Measurements from ENCODE around the gene AKR7A2. TPM values are rescaled to one million over a fixed set of nuclear protein-coding genes. Genes with fewer than 3 reads are reported as not detected.
"Not testable (repeated sequence)": the region's sequence is repeated elsewhere in the genome, so short reads cannot be mapped to it uniquely, and the experiment has no call there.

Gene AKR7A2
- total RNA-seq, 2 donors from 2014 or later: 31.8 to 41.7 TPM

DNA sequence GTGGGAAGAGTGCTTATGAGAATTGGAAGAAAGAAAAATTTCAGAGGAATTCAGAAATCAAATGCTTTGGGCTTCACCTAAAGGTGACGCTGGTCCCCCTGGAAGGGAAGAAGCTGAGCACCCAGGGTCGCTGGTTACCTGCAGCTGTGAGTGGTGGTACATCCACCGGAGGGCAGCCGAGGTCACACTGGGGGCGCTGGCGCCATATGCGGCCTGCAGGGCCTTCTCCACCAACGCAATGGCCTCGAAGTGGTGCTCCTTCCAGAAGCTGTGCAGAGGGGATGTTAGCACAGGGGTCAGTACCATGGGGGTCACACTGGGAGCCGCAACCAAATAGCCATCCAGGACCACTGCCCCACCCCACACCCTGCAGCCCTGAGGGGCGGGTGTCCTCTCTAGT, 6.1 kb downstream of the AKR7A2 start:
- Mint-ChIP-seq H3K27ac (no peak overlapping the region), H3K4me3 (no peak overlapping the region), H3K9me3 (no peaks in the 10 kb centered on the region), H3K4me1 (ENCODE audit: low read depth) (peaks cover 15% of the 10 kb centered on the region), H3K36me3 (ENCODE audit: insufficient read depth in 2 of 2) (peaks cover 9 to 11% of the 10 kb centered on the region in 2 donors), H3K27me3 (ENCODE audit: low read depth) (no peaks in the 10 kb centered on the region)
- no peak for DNase-seq
- ATAC-seq (replicated peaks in 1 of 2): no peak

DNA sequence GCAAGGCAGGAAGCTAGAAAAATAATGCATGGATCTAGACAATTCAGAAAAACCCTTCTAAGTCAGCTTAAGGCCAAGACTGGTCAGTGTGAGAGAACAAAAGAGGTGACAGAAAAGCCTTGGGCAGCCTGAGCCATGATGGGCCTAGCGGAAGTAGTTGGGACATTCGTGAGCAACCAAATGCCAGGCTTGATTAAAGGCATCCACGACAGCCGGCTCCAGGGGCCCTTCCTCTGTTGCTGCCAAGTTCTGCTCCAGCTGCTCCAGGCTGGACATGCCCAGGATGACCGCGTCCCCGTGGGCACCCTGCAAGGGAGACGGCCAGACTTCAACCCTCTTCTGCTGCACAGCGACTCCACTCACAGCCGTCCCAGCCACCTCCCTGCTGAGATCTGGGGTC, 7.9 kb downstream of the AKR7A2 start:
- H3K27ac Mint-ChIP-seq; H3K27me3 Mint-ChIP-seq (ENCODE audit: low read depth); DNase-seq; H3K4me1 Mint-ChIP-seq (ENCODE audit: low read depth); H3K4me3 Mint-ChIP-seq; H3K9me3 Mint-ChIP-seq; ATAC-seq (replicated peaks in 1 of 2): not testable (repeated sequence)
- peaks cover 11 to 12% of the 10 kb centered on the region in 2 donors for H3K36me3 Mint-ChIP-seq (ENCODE audit: insufficient read depth in 2 of 2)

DNA sequence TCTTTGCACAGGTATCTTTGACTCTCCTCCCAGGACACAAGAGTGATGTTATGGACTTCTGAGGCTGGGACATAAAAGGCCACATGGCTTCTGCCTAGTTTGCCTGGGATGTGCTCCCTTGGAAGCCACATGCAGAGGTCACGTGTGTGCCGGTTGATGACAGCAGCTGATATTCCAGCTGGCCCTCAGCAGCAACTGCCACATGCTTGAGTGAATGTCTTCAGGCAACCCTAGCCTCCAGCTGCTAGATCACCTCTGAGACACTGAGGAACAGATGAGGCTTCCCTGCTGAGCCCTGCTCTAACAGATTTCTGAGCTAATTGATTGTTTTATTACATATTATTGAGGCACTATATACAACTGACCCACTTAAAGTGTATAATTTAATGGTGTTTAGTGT, 11.7 kb downstream of the AKR7A2 start:
- Mint-ChIP-seq H3K27ac (no peak overlapping the region), H3K4me1 (ENCODE audit: low read depth) (no peaks in the 10 kb centered on the region), H3K9me3 (peaks cover 8% of the 10 kb centered on the region in 2 donors), H3K36me3 (ENCODE audit: insufficient read depth in 2 of 2) (peaks cover 11 to 18% of the 10 kb centered on the region in 2 donors), H3K27me3 (ENCODE audit: low read depth) (no peaks in the 10 kb centered on the region), H3K4me3 (no peak overlapping the region)
- no peak for ATAC-seq (replicated peaks in 1 of 2)
- no peak for DNase-seq

DNA sequence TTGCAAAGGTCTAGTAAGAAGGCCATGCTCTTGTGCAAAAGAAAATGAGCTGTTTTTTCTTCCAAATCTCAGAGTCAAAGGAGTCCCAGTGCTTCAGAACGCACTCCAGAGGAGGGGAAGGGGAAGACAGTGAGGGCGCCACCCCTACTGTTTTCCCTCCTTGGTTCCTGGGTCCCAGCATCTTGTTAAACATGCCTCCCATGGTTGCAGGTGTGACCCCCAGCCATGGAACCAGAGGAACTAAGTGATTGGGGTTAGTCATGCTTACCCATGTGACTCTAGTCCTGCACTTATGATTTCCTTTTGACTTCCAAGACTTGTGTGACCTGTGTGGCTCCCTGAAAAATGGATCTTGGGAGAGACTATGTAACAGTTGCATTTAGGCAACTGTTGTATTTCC, 17.3 kb downstream of the AKR7A2 start:
- H3K9me3 Mint-ChIP-seq: peaks cover 11 to 18% of the 10 kb centered on the region in 2 donors
- H3K27ac Mint-ChIP-seq: no peak overlapping the region
- H3K4me3 Mint-ChIP-seq: no peak overlapping the region
- no peak for ATAC-seq (replicated peaks in 1 of 2)
- no peaks in the 10 kb centered on the region for H3K4me1 Mint-ChIP-seq (ENCODE audit: low read depth)
- peaks cover 17 to 27% of the 10 kb centered on the region in 2 donors for H3K36me3 Mint-ChIP-seq (ENCODE audit: insufficient read depth in 2 of 2)
- DNase-seq: no peak
- H3K27me3 Mint-ChIP-seq (ENCODE audit: low read depth): peaks cover 3% of the 10 kb centered on the region

DNA sequence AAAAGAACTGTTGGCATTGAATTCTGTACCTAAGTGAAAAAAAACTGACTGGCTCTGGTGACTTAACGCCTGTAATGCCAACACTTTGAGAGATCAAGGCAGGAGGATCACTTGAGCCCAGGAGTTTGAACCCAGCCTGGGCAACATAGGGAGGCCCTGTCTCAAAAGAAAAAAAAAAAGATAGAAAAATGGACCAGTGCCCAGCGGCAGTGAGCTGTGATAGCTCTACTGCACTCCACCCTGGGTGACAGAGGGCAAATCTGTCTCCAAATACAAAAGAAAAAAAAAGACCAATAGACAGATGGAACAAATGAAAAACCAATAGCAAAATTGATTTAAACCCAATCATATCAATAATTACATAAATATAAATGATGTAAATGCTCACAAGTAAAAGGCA, 22.7 kb downstream of the AKR7A2 start:
- DNase-seq: no peak
- no peak for ATAC-seq (replicated peaks in 1 of 2)
- Mint-ChIP-seq H3K27me3 (ENCODE audit: low read depth) (peaks cover 22% of the 10 kb centered on the region), H3K4me3 (peak overlapping the region; percentile 52 to 61), H3K36me3 (ENCODE audit: insufficient read depth in 2 of 2) (peaks cover 8 to 10% of the 10 kb centered on the region in 2 donors), H3K9me3 (peaks cover 0 to 5% of the 10 kb centered on the region in 2 donors), H3K4me1 (ENCODE audit: low read depth) (peaks cover 7% of the 10 kb centered on the region), H3K27ac (no peak overlapping the region)

DNA sequence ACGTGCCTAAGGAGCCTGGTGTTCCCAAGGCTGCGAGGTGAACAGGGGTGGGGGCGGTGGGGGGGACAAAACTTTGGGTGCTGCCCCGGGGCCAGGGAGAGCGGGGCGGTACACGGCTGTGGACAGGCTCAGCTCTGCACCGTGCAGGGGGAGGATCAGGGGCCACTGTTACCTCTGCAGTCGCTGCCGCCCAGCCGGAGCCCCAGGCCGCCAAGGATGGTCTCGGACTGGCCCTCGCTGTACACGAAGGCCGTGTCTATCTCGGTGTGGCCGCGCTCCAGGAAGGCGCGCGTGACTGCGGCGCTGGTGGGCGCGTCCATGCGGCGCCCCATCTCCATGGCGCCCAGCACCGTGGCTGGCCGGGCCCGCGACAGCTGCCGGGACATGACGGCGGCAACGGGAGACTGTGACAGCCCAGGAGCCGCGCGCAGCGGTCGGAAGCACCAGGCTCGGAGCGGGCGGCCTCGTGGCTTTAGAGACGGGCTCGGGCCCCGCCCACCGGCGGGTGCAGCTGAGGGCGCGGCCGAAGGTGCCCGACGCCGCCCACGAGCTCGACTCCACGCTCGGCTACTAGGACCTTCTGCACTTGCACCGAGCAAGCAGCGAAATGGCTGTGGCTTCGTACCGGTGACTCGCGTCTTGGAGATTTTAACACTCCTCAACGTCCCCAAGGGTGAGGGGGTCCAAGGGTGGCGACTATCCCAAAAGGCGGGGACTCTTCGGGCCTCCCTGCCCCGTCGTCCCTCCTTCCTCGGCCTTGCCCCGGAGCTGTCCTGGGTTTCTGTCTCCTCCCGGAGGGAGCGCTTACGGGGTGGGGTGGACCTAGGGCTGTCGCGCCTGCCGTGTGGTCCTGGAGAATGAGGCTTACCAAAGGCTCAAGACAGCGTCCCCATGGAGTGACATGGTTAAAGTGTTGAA, 23.4 kb downstream of the AKR7A2 start, which contains the start of gene AKR7A3:
AKR7A3 (minus strand) TSS at position 447 of the 918 bp plus-strand sequence; CDS start at position 386, 61 bp downstream.
- Mint-ChIP-seq H3K27ac (peak within 1 kb of the TSS; percentile 89), H3K27me3 (ENCODE audit: low read depth) (peaks cover 22% of the 10 kb centered on the region), H3K4me3 (peak within 1 kb of the TSS; percentile 80 to 82)
- not testable (repeated sequence) for H3K4me1 Mint-ChIP-seq (ENCODE audit: low read depth); H3K9me3 Mint-ChIP-seq; H3K36me3 Mint-ChIP-seq (ENCODE audit: insufficient read depth in 2 of 2)
- ATAC-seq (replicated peaks in 1 of 2) (peak; percentile 97 to 99), DNase-seq (peak; percentile 75 to 78)

DNA sequence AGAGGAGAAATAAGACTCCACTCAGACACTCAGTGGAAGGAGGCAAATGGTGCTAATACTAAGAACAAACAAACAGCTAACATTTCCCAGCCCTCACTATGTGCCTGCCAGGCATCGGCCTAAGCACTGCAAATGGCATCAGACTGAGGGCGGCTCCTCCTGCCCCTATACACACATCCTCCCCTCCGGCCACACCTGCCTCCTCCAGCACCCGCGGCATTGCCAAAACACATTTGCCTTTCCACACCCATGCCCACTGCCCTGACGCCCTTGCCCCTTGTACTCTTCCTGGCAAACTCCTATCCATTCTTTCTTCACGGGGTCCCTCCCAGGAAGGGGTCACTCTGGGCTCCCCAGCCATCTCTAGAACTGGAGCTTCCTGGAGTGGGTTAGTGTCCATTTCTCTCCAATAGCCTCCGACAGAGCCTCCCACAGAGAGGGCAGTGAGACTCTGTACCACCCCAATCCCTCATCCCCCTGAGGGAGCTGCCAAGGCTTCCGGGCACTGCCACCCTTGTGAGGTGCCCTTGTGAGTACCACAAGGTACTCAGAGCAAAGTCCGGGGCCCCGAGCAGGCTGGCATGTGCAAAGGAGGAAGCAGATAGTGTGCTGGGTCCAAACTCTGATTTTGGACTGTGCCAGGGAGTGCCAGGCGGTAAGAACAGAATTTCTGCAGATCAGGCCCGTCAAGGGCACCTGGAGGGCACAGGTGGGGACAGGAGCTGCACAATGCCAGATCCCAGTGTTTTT, 24.3 kb downstream of the AKR7A2 start:
- peak overlapping the region; percentile 89 for H3K27ac Mint-ChIP-seq
- H3K36me3 Mint-ChIP-seq (ENCODE audit: insufficient read depth in 2 of 2): peaks cover 5 to 8% of the 10 kb centered on the region in 2 donors
- H3K9me3 Mint-ChIP-seq: peaks cover 0 to 3% of the 10 kb centered on the region in 2 donors
- H3K4me3 Mint-ChIP-seq: peak overlapping the region; percentile 80 to 82
- DNase-seq: no peak
- H3K27me3 Mint-ChIP-seq (ENCODE audit: low read depth): peaks cover 22% of the 10 kb centered on the region
- ATAC-seq (replicated peaks in 1 of 2): no peak
- peaks cover 7% of the 10 kb centered on the region for H3K4me1 Mint-ChIP-seq (ENCODE audit: low read depth)

DNA sequence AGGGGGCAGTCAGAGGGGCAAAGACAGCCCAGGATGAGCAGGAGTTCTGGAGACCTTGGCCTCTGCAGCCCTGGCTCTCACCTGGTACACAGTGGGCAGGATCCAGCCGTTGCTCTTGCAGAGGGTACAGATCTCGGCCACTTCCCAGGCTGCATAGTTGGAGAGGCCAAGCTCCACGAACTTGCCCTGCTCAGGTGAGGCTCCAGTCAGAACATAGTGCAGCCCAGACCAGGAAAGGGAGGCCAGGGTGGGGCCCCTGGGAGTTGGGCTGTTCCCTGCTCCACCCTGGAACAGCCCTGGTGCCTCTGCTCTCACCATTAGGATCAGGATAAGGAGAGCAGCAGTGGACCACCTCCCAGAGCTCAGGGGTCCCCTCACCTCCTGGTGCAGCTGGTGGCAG, 26.1 kb downstream of the AKR7A2 start:
- not testable (repeated sequence) for ATAC-seq (replicated peaks in 1 of 2); H3K4me1 Mint-ChIP-seq (ENCODE audit: low read depth); H3K36me3 Mint-ChIP-seq (ENCODE audit: insufficient read depth in 2 of 2); H3K4me3 Mint-ChIP-seq; DNase-seq; H3K9me3 Mint-ChIP-seq; H3K27ac Mint-ChIP-seq
- peaks cover 22% of the 10 kb centered on the region for H3K27me3 Mint-ChIP-seq (ENCODE audit: low read depth)

DNA sequence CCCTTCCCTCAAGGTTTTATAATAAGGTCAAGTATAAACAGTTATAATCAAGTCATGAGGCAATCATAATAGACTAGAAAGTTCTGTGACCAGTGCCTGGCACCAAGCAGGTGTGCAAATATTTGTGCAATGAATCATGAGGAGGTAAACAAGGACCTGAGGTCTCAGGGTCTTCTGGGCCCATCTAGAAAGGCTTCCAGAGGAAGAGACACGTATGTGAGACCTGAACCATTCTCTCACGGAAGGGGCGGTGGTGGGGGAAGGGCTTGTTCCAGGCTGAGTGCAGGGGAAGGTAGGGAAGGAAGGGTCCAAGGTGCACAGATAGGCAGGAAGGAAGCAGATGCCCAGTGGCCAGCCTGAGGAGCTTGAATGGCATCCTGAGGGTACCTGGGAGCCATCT, 26.6 kb downstream of the AKR7A2 start:
- not testable (repeated sequence) for H3K36me3 Mint-ChIP-seq (ENCODE audit: insufficient read depth in 2 of 2); H3K4me1 Mint-ChIP-seq (ENCODE audit: low read depth); ATAC-seq (replicated peaks in 1 of 2); H3K27ac Mint-ChIP-seq; H3K4me3 Mint-ChIP-seq; DNase-seq; H3K9me3 Mint-ChIP-seq
- H3K27me3 Mint-ChIP-seq (ENCODE audit: low read depth): peaks cover 22% of the 10 kb centered on the region

DNA sequence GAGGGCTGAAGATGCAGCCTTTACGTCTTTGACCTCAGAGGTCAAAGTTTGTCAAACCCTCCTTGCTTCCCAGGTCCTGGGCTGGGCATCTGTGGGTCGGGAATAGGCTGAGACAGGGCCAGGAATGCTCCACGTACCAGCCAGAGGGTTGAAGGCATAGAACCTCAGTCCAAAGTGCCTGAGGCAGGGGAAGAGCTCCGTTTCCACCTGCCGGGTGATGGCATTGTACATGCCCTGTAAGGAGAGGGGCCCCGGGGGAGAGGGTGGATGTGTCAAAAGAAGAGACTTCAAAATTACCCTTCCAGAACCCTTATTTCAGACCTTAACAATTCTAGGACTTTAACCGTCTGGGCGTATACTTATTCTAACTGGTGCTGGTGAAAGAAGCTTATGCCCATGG, 27.1 kb downstream of the AKR7A2 start:
- peaks cover 21% of the 10 kb centered on the region for H3K27me3 Mint-ChIP-seq (ENCODE audit: low read depth)
- H3K4me3 Mint-ChIP-seq: no peak overlapping the region
- H3K36me3 Mint-ChIP-seq (ENCODE audit: insufficient read depth in 2 of 2): peaks cover 1 to 2% of the 10 kb centered on the region in 2 donors
- peaks cover 7% of the 10 kb centered on the region for H3K4me1 Mint-ChIP-seq (ENCODE audit: low read depth)
- peaks cover 0 to 2% of the 10 kb centered on the region in 2 donors for H3K9me3 Mint-ChIP-seq
- H3K27ac Mint-ChIP-seq: no peak overlapping the region
- DNase-seq: no peak
- no peak for ATAC-seq (replicated peaks in 1 of 2)

DNA sequence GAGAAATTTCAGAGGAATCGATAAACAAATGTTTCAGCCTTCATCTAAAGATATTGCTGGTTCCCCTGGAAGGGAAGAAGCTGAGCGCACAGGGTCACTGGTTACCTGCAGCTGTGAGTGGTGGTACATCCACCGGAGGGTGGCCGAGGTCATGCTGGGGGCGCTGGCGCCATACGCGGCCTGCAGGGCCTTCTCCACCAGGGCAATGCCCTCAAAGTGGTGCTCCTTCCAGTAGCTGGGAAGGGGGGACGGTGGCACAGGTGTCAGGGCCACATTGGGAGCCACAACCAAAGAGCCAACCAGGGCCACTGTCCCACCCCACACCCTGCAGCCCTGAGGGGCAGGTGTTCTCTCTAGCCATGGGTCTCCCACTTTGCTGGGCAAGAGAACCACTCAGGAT, 28.1 kb downstream of the AKR7A2 start:
- DNase-seq (no peak), ATAC-seq (replicated peaks in 1 of 2) (no peak)
- no peaks in the 10 kb centered on the region for H3K36me3 Mint-ChIP-seq (ENCODE audit: insufficient read depth in 2 of 2)
- H3K4me3 Mint-ChIP-seq: no peak overlapping the region
- H3K27ac Mint-ChIP-seq: no peak overlapping the region
- no peaks in the 10 kb centered on the region for H3K9me3 Mint-ChIP-seq
- H3K27me3 Mint-ChIP-seq (ENCODE audit: low read depth): peaks cover 11% of the 10 kb centered on the region
- peaks cover 2% of the 10 kb centered on the region for H3K4me1 Mint-ChIP-seq (ENCODE audit: low read depth)

DNA sequence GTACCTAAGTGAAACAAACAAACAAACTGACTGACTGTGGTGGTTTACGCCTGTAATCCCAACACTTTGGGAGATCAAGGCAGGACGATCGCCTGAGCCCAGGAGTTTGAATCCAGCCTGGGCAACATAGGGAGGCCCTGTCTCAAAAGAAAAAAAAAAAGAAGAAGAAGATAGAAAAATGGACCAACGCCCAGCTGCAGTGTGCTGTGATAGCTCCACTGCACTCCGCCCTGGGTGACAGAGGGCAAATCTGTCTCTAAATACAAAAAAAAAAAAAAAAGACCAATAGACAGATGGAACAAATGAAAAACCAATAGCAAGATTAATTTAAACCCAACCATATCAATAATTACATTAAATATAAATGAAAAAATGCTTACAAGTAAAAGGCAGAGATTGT, 37.3 kb downstream of the AKR7A2 start:
- DNase-seq (no peak), ATAC-seq (replicated peaks in 1 of 2) (no peak)
- Mint-ChIP-seq H3K9me3 (no peaks in the 10 kb centered on the region), H3K27ac (no peak overlapping the region), H3K36me3 (ENCODE audit: insufficient read depth in 2 of 2) (peaks cover 3 to 10% of the 10 kb centered on the region in 2 donors), H3K4me1 (ENCODE audit: low read depth) (peaks cover 5% of the 10 kb centered on the region), H3K4me3 (no peak overlapping the region), H3K27me3 (ENCODE audit: low read depth) (peaks cover 15% of the 10 kb centered on the region)

DNA sequence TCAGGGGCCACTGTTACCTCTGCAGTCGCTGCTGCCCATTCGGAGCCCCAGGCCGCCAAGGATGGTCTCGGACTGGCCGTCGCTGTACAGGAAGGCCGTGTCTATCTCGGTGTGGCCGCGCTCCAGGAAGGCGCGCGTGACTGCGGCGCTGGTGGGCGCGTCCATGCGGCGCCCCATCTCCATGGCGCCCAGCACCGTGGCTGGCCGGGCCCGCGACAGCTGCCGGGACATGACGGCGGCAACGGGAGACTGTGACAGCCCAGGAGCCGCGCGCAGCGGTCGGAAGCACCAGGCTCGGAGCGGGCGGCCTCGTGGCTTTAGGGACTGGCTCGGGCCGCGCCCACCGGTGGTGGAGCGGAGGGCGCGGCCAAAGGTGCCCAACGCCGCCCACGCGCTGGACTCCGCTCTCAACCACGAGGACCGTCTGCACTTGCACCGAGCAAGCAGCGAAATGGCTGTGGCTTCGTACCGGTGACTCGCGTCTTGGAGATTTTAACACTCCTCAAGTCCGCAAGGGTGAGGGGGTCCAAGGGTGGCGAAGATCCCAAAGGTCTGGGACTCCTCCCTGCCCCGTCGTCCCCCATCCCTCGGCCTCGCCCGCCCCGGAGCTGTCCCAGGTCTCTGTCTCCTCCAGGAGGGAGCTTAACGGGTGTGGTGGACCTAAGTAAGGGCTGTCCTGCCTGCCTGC, 38.0 kb downstream of the AKR7A2 start:
- H3K4me3 Mint-ChIP-seq; H3K4me1 Mint-ChIP-seq (ENCODE audit: low read depth); DNase-seq; H3K9me3 Mint-ChIP-seq; H3K27ac Mint-ChIP-seq: not testable (repeated sequence)
- peaks cover 15% of the 10 kb centered on the region for H3K27me3 Mint-ChIP-seq (ENCODE audit: low read depth)
- H3K36me3 Mint-ChIP-seq (ENCODE audit: insufficient read depth in 2 of 2): peaks cover 3 to 10% of the 10 kb centered on the region in 2 donors
- peak; percentile 53 to 64 for ATAC-seq (replicated peaks in 1 of 2)

Data from activated T-cell treated with anti-CD3 and anti-CD28 coated beads, Interleukin-2, amount 50 U/mL, for 72 hours (primary cell).